ENCODE data around the gene IER5. TPM values are rescaled to one million over a fixed set of nuclear protein-coding genes. Genes with fewer than 3 reads are reported as not detected.

The IER5 gene
- total and polyA plus RNA-seq, 9 of the 15 experiments (the other 6 are each of a cell fraction or from before 2014, with no cell fraction given): 2.4 to 32.1 (median 12.0) TPM

- TF ChIP-seq MGA (IDR thresholded peaks at IDR 0.05) (peak; percentile 90), SNRNP70 (optimal IDR thresholded peaks at IDR 0.05; ENCODE audit: low read depth, low read length) (no peak), CBFA2T3 (IDR thresholded peaks at IDR 0.05) (peak; percentile 28; the same call in 1 of the 2 replicates), ZNF140 (CRISPR knock-in tag; IDR thresholded peaks at IDR 0.05) (no peak), NRF1 (conservative IDR thresholded peaks at IDR 0.05 in 1 of 2, IDR thresholded peaks at IDR 0.05 in 1 of 2) (peak; percentile 88 to 90), ZNF324 (CRISPR knock-in tag; IDR thresholded peaks at IDR 0.05) (no peak), ARID2 (IDR thresholded peaks at IDR 0.05) (no peak; the same call in 1 of the 2 replicates), ZKSCAN8 (CRISPR knock-in tag; IDR thresholded peaks at IDR 0.05) (0 out of 2 replicates have a peak, but pooled peaks have one; percentile 2), CTCFL (IDR thresholded peaks at IDR 0.05; ENCODE audit: borderline replicate concordance, insufficient read depth, low read depth, low read length, poor library complexity, severe bottlenecking) (no peak), ZKSCAN1 (IDR thresholded peaks at IDR 0.05; ENCODE audit: low read depth, low read length) (peak; percentile 72; the same call in 1 of the 2 replicates), ZFPM2 (CRISPR knock-in tag; IDR thresholded peaks at IDR 0.05) (peak; percentile 22; the same call in 1 of the 2 replicates)
- TF ChIP-seq, protein P1, sequence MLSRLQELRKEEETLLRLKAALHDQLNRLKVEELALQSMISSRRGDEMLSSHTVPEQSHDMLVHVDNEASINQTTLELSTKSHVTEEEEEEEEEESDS (CRISPR knock-in tag; IDR thresholded peaks at IDR 0.05): no peak
These were observed at the start of gene IER5 (continued) for GRCh38 chr1:181088079-181089016.
